NCI-H1694 treated with DMSO at 0.1 percent for 48 hours (cell line): ENCODE data around the gene STARD9.
"Not testable (repeated sequence)": the region's sequence is repeated elsewhere in the genome, so short reads cannot be mapped to it uniquely, and the experiment has no call there.

Experiments
- DNase-seq: peaks from one replicate; lab custom pipeline; 2025; lab: John Stamatoyannopoulos, UW

The STARD9 gene

DNA sequence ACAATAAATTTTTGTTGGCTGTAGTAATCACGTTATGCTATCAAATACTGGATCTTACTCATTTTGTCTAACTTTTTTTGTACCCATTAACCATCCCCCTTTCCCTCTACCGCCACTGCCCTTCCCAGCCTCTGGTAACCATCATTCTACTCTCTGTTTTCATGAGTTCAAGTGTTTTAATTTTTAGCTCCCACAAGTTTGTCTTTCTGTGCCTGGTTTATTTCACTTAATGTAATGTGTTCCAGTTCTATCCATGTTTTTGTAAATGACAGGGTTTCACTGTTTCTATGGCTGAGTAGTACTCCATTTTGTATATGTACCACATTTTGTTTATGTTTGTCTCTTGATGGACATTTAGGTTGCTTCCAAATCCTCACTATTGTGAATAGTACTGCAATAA is 52.1 kb downstream of the STARD9 start:
- DNase-seq: no peak

DNA sequence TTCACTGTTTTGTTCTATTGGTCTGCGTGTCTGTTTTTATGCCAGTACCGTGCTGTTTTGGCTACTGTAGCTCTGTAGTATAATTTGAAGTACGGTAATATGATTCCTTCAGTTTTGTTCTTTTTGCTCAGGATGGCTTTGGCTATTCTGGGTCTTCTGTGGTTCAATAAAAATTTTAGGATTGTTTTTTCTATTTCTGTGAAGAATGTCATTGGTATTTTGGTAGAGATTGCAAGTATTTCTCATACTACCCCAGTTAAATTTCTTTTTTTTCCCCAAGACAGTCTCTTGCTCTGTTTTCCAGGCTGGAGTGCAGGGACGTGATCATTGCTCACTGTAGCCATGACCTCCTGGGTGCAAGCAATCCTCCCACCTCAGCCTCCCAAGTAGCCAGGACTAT is 53.4 kb downstream of the STARD9 start:
- no peak for DNase-seq

DNA sequence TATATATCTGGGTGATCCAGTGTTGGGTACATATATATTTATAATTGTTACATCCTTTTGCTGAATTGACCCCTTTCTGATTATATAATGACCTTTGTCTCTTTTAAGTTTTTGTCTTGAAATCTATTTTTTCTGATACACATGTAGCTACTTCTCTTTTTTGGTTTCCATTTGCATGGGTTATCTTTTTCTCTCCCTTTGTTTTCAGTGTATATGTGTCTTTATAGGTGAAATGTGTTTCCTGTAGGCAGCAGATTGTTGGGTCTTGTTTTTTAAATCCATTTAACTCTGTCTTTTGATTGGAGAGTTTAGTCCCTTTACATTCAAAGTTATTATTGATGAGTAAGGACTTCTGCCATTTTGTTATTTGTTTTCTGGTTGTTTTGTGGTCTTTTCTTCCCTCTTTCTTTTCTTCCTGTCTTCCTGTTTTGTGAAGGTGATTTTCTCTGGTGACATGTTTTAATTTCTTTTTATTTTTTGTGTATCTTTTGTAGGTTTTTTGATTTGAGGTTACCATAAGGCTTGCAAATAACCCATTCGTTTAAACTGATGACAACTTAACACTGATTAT is 56.8 kb downstream of the STARD9 start:
- no peak for DNase-seq

DNA sequence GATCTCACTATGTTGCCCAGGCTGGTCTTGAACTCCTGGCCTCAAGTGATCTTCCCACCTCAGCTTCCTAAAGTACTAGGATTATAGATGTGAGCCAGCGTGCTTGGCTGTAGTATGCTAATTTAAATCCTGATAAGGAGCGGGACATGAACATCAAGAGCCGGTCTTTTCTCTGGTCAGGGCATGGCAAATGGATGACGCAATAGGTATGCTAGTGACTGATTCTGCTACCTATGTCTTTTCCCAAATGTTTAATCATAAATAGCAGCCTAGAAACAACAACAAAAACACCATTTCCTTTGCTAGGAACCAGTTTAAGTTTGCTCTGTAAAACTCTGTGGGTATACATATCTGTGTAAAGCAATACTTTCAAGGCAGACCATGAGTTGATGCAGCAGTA is 64.7 kb downstream of the STARD9 start:
- no peak for DNase-seq

DNA sequence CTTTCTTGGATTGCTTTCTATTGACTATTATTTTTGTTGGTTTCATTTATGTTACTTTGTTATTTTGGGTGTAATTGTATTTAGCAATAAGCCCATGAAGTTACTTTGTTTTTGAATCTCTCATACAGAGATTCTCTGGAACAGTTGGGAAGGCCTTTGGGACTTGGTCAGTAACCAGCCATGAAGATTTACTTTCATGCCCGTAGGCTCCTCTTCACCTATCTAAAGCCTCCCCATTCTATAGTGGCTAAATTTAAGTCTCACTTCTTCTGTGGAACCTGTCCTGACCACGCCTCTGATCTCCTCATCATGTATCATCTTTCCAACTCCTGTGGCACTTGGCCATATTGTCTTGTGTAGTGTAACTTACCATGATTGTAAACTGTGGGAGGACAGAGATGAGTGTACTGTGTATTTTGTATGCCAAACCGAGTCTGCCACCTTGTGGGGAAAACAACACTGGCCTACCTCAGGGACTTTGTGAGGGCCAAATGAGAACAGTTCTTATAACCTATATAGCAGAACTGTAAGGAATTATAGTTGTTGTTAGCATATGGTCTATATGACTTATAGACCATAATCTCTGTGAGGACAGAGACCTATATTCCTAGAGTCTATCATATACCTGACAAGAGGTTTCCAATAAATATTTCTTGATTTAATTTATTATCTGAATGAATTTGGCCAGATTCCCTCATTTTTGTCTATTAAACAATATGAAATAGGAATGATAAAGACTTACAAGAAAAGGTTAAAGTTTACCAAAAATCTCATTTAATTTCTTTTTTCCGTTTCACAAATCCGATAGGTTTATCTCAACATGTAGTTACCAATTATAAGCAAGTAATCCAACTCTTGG is 75.0 kb downstream of the STARD9 start:
- peak; percentile 6 for DNase-seq

DNA sequence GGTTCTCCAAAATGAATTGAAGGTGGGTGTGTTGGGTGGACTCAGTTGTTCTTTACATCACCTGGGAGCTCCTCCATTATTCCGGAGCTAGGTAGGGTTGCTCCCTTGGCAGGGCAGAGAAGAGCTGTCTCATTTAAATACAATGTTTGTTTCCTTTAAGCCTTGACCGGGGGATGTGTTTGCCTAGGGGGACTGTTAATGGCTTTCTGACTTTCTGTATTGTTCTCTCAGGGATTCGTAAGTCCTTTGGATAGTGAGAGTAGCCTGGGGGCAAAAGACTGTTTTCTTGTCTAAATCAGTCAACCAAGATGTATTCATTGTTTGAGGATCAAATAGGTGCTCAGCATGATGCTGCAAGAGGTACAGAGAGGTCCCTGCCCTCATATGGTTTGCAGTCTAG is 90.4 kb downstream of the STARD9 start:
- no peak for DNase-seq

DNA sequence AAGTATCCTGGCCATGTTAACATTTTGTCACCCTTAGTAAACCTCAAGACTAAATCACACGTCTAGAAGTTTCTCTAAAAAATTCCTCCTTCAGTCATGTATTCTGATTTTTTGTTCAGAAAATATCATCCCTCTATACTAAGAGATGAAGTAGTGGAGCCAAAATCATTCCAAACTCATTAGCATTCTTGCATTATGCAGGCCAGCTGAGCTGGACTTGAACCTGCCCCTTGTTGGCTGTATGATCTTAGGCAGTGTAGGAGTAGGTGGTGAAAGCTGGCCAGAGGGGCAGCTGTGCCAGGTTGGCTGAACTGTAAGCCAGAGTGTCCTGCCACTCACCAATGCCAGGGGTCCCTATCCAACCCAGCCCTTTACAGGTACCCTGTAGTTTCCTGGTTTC is 92.4 kb downstream of the STARD9 start:
- no peak for DNase-seq

DNA sequence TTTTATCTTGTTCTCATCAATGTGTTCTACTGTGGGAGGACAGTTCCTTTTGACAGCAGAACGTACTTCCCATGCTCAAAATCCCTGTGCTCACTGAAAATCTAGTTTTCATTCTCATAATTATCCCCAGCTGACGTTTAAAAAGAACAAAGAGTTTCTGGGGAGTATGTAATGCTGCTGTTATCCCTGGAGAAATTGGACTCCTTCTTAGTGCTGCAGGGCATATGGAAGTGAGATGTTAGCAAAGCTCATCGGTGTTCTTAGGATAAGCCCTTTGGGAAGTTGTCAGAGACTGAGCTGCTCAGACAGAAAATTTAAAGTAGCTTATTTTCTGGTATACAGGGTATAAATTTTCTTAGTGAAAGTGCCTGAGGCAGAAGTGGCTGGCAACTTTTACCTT is 95.0 kb downstream of the STARD9 start:
- DNase-seq: no peak

DNA sequence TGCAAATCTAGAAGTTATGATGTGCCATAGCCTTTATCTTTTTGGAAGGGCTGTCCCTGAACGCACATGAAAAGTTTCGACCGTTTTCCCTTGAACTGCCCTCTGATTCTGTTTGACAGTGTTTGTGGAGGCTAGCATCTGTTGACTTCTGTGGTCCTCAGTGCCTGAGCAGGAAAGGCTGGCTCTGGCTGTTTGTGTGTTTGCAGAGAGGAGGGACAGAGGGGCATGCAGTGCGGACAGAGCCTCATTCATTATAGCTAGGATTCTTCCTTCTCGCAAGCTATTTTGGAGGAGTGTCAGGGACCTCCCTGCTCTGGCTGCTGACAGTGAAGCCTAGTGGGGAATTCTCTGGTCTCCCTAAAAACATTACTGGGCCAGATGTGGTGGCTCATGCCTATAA is 97.0 kb downstream of the STARD9 start:
- DNase-seq: no peak

DNA sequence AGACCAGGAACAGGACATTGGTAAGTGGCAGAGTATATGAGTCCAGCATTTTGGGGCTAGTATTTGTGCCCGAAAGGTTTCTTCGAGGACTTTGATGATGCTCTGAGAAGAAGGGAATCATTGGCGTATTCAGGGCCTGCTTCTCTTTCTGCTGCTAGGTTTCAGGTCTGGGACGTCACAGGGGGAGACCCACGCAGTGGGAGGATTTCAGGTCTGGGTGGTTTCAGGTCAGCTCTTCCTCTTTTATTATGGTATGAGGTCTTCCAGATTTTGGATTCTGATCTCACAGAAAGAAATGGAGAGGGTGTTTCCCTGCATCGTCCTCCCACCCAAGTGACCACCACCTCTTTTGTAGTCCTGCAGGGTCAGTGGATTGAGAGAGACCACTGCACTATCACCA is 99.1 kb downstream of the STARD9 start:
- no peak for DNase-seq

DNA sequence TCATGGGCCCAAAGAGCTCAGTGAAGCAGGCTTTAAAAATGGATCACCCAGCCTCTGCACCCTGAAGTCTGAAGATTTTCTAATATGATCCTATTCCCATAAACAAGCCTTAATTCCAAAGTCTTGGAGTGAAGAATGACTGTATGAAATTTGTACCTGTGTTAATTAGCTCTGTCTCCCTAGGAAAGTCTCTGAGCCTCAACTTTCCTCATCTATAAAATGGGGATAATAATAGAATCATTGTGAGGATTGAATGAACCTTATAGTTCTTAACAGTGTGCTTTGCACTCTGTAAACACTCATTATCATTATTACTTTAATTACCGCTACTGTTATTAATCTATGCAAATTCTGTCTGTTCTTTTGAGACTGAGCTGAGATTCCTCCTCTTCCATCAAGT is 99.6 kb downstream of the STARD9 start:
- DNase-seq: no peak

DNA sequence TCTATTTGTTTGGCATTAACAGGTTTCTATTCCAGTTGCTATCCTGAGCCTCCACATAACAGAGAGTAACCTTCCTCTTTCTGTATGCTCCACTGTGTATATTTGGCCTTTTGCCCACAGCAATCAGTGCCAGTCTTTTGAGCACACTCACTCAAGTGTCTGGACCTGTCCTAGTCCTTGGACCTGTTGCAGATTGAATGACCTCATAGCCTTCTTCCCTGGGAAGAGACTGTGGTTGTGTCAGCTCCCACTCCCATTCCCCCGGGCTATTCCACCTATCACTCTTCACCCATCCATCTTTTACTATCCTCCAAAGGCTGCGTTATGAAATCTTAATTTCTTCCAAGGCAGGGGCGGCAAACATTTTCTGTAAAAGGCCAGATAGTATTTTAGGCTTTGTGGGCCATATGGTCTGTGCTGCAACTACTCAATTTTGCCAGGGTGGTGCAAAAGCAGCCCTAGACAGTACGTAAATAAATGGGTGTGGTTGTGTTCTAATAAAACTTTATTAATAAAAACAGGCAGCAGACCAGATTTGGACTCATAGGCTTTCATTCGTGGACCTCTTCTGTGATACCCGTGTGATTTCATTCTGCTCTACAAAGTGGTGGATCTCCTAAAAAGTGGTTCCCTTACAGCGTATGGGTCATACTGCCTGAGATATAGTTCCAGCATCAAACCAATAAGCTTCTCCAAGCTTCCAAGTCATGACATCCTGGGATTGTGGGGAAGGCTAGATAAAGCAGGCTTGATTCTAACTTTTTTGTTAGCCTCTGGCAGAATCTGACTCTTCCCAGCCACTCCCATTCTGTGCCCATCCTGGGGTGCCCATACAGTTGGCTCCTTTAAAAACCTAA is 104.1 kb downstream of the STARD9 start:
- DNase-seq: no peak

DNA sequence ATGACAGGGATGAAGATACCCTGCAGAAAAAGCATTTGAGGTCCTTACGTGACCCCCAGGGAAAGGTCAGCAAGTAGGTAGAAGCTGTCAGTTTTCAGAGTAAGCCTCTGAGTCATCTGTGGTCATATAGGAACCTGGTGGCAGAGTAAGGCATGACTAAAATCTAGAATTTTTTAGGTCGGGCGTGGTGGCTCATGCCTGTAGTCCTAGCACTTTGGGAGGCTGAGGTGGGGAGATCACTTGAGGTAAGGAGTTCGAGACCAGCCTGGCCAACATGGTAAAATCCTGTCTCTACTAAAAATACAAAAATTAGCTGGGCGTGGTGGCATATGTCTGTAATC is 104.7 kb downstream of the STARD9 start:
- DNase-seq: not testable (repeated sequence)

DNA sequence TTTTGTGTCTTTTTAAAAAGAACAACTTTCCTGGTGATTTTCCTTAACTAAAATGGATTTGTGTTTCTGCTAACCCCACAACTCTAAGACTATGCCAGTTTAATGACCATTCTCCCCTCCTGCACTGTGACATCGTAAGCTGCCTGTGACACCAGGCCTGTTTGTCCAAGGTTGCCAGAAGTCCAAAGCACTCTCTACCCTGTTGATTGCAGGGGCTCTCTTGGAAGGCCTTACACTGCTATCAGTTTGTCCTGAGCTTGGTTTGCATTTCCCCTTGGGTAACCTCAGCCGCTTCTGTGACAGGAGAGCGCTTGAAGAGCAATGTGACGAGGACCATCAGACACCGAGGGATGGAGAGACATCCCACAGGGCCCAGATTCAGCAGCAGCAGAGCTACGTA is 105.7 kb downstream of the STARD9 start:
- no peak for DNase-seq

DNA sequence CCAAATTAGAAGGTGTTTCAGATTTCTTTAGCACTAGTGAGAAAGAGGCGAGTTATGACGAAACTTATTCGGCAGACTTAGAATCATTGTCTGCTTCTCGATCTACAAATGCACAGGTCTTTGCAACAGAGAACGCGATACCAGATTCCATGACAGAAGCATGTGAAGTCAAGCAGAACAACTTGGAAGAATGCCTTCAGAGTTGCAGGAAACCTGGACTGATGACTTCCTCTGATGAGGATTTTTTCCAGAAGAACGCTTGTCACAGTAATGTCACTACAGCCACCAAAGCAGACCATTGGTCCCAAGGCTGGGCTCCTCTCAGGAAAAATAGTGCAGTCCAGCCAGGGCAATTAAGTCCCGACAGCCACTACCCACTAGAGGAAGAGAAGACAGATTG is 110.9 kb downstream of the STARD9 start:
- no peak for DNase-seq

DNA sequence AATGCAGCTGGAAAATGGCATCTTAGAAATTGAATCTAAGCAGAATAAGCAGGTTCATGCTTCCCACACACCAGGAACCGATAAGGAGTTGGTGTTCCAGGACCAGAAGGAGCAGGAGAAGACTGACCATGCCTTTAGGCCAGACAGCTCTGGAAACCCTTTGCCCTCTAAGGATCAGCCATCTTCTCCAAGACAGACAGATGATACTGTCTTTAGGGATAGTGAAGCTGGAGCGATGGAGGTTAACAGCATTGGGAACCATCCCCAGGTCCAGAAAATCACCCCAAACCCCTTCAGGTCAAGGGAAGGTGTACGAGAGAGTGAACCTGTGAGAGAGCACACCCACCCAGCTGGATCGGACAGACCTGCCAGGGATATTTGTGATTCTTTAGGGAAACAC is 112.3 kb downstream of the STARD9 start:
- DNase-seq: no peak

DNA sequence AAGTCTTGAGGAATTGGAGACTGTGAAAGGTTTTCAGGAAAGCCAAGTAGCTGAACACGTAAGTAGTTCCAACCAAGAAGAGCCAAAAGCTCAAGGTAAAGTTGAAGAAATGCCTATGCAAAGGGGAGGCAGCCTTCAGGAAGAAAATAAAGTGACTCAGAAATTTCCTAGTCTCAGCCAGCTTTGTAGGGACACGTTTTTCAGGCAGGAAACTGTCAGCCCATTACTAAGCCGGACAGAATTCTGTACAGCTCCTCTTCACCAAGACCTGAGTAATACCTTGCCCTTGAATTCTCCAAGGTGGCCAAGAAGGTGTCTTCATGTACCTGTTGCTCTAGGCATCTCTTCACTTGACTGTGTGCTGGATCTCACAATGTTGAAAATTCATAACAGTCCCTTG is 112.9 kb downstream of the STARD9 start:
- no peak for DNase-seq

DNA sequence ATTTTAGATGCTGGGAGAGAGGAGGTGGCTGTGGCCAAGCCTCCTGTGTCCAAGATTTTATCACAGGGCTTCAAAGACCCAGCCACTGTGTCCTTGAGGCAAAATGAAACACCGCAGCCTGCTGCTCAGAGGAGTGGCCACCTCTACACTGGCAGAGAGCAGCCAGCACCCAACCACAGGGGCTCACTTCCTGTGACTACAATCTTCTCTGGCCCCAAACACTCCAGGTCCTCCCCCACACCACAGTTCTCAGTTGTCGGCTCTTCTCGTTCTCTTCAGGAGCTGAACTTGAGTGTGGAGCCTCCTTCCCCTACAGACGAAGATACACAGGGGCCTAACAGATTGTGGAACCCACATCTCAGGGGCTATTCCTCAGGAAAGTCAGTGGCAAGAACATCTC is 115.9 kb downstream of the STARD9 start:
- DNase-seq: no peak

DNA sequence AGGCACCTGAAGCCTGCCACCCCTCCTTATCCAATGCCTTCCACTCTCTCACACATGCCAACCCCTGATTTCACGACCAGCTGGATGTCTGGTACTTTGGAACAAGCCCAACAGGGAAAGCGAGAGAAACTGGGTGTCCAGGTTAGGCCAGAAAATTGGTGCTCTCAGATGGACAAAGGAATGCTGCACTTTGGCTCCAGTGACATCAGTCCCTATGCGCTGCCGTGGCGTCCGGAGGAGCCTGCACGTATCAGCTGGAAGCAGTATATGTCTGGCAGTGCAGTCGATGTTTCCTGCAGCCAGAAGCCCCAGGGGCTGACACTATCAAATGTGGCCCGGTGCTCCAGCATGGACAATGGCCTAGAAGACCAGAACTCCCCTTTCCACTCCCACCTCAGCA is 116.4 kb downstream of the STARD9 start:
- DNase-seq: no peak

DNA sequence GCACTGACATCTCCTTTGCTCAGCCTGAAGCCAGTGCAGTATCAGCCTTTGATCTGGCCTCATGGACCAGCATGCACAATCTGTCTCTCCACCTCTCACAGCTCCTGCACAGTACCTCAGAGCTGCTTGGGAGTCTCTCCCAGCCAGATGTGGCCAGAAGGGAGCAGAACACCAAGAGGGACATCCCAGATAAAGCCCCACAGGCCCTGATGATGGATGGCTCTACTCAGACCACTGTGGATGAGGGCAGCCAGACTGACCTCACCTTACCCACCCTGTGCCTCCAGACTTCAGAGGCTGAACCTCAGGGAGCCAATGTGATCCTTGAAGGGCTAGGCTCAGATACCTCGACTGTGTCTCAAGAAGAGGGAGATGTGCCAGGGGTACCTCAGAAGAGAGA is 117.1 kb downstream of the STARD9 start:
- DNase-seq: no peak

DNA sequence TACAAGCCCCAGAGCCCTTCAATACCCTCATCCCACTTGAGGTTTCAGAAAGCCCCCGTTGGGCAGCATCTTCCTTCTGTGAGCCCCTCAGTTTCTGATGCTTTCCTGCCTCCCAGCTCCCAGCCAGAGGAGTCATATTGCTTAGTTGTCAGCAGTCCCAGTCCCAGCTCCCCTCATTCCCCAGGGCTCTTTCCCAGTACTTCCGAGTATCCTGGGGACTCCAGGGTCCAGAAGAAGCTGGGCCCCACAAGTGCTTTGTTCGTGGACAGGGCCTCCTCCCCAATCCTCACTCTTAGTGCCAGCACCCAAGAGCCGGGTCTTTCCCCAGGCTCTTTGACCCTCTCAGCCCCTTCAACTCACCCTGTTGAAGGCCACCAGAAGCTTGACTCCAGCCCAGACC is 117.6 kb downstream of the STARD9 start:
- DNase-seq: no peak

DNA sequence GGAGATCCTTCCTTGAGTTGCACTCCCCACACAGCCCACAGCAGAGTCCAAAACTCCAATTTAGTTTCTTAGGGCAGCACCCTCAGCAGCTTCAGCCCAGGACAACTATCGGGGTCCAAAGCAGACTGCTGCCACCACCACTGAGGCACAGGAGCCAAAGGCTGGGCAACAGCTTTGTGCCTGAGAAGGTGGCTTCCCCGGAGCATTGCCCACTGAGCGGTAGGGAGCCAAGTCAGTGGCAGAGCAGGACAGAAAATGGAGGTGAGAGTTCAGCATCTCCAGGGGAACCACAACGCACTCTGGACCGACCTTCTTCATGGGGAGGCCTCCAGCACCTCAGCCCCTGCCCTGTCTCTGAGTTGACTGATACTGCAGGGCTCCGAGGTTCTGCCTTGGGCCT is 118.1 kb downstream of the STARD9 start:
- no peak for DNase-seq

DNA sequence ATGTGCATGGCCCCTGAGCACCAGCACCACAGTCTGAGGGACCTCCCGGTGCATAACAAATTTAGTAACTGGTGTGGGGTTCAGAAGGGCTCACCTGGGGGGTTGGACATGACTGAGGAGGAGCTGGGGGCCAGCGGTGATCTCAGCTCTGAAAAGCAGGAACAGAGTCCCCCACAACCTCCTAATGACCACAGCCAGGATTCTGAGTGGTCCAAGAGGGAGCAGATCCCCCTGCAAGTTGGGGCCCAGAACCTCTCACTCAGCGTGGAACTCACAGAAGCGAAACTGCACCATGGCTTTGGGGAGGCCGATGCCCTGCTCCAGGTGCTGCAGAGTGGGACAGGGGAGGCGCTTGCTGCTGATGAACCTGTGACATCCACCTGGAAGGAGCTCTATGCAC is 118.5 kb downstream of the STARD9 start:
- no peak for DNase-seq
